22Rv1 (cell line): ENCODE results near the gene SLC26A1.

Experiments
- ZFX ChIP-seq: fragments of 450-650 bp; IDR thresholded peaks from 2 replicates; pipeline ENCODE4 v1.6.1; 2017; ENCODE audit warnings: antibody characterized with exemption, borderline replicate concordance
- TF ChIP-seq, protein P1 (sequence below): fragments of 450-650 bp; IDR thresholded peaks from 2 replicates; pipeline ENCODE4 v1.5.1; 2017; ENCODE audit warnings: mild to moderate bottlenecking

DNA sequence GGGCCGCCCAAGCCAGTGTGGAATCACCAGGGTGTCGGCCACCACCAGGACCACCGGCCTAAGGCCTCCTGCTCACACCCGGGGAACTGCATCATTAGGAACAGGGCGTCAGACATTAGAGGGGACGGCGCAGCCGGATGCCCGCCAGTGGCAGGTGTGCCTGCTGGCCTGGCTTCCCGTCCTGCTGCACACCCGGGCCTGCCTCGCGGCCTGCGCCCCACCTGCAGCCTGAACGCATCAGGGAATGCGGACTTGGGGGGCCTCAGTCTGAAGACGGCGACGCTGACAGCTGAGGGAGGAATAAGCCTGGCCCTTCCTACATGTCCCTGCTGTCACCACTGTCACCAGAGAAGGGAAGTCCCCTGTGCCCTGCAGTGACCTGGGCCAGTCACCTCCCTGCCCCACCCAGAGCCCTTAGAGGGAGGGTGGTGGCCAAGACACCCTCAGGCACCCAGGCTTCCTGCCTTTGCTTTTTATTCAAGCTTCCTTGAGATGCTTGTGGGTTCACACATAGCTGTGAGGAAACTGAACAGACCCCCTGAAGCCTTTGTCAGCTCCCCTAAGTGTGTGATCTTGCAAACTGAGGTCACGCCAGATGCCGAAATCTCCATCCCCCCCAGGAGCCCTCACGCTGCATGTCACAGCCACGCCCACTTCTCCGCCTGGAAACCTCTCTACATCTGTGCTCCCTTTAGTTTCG, 23.0 kb downstream of the SLC26A1 start:
- TF ChIP-seq, protein P1, sequence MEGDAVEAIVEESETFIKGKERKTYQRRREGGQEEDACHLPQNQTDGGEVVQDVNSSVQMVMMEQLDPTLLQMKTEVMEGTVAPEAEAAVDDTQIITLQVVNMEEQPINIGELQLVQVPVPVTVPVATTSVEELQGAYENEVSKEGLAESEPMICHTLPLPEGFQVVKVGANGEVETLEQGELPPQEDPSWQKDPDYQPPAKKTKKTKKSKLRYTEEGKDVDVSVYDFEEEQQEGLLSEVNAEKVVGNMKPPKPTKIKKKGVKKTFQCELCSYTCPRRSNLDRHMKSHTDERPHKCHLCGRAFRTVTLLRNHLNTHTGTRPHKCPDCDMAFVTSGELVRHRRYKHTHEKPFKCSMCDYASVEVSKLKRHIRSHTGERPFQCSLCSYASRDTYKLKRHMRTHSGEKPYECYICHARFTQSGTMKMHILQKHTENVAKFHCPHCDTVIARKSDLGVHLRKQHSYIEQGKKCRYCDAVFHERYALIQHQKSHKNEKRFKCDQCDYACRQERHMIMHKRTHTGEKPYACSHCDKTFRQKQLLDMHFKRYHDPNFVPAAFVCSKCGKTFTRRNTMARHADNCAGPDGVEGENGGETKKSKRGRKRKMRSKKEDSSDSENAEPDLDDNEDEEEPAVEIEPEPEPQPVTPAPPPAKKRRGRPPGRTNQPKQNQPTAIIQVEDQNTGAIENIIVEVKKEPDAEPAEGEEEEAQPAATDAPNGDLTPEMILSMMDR = no peak
- no peak for TF ChIP-seq ZFX
